T-helper 1 cell treated with Interleukin-12 subunit alpha and Interleukin-12 subunit beta and Interleukin-4 antibody, amounts not matched to agents 30 μg/mL and 1 μg/mL, for 36 hours (primary cell): ENCODE measurements around the gene IRF7.

ENCODE experiments used
- H3K27ac Mint-ChIP-seq: one replicate; pipeline ENCODE4 v1.8.0; 2021; ENCODE audit warnings: mild to moderate bottlenecking, mixed read lengths
- H3K27me3 Mint-ChIP-seq: one replicate; pipeline ENCODE4 v1.8.0; 2021; ENCODE audit warnings: low read depth, mixed read lengths
- H3K36me3 Mint-ChIP-seq: one replicate; pipeline ENCODE4 v1.8.0; 2021; ENCODE audit warnings: low read depth, mixed read lengths
- H3K4me1 Mint-ChIP-seq: one replicate; pipeline ENCODE4 v1.8.0; 2021; ENCODE audit warnings: low read depth, mixed read lengths
- H3K4me3 Mint-ChIP-seq: one replicate; pipeline ENCODE4 v1.8.0; 2021; ENCODE audit warnings: mild to moderate bottlenecking, moderate library complexity, mixed read lengths
- H3K9me3 Mint-ChIP-seq: one replicate; pipeline ENCODE4 v1.8.0; 2021; ENCODE audit warnings: mixed read lengths

Gene IRF7

DNA sequence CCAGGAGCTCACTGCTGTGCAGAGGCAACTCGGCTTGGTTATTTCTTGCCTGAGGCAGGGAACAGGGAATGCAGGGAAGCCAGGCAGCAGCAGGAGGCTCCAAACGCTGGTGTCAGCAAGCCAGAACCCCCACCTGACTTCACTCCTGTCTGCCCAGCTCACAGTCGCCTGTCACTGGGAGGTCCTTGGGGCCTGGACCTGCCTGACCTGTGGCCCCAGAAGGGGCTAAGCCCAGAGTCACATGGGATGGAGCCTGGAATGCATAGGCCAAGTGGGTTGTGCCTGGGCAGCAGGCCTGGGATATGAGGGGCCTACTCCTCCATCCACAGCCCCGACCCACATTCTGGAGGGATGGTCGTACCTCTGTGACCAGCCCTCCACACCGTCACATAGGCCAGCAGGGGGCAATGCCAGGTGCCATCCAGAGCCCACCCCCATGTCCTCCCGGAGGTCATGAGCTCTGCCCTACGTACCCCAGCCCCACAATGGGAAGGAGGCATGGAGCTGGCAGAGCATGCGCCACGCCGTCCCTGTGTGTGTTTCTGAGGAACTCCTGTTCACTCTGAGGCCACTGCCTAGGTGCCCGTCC is 49.7 kb downstream of the IRF7 start:
- peaks cover 13% of the 10 kb centered on the region for H3K4me1 Mint-ChIP-seq
- H3K4me3 Mint-ChIP-seq = no peak overlapping the region
- H3K36me3 Mint-ChIP-seq = no peaks in the 10 kb centered on the region
- no peaks in the 10 kb centered on the region for H3K9me3 Mint-ChIP-seq
- no peak overlapping the region for H3K27ac Mint-ChIP-seq
- H3K27me3 Mint-ChIP-seq = no peaks in the 10 kb centered on the region

DNA sequence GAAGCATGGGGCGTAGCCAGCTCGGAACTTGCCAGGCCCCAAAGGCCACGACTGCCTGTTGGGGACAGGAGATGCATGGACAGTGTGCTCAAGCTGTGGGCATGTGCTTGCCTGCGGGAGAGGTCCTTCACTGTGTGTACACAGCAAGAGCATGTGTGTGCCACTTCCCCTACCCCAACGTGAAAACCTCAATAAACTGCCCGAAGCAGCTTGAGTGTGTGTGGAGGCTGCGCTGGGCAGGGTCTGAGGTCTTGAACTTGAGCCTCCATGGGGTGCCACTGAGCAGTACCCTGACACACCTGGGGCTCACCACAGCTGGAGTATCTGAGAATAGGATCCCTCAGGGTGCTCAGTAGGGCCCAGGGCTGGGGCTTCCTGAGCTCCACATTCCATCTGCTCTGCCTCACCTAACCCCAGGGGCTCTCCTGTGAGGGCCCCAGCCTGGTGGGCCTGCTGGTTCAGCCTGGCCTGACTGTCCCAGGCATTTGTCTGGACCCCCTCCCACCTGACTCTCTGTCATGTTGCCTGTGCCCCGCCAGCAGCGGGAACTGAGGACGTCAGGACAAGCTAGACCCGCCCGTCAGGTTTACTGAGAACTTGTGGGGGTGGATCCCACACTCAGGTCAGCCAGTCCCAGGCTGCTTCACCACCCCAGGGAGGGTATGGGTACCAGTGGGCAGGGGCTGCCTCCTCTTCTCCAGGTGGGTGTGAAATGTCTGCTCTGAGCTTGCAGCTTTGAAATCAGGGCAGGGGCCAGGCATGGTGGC is 51.8 kb downstream of the IRF7 start:
- Mint-ChIP-seq H3K36me3 (no peaks in the 10 kb centered on the region), H3K27me3 (peaks cover under 1% of the 10 kb centered on the region), H3K27ac (no peak overlapping the region), H3K4me1 (peaks cover 18% of the 10 kb centered on the region), H3K9me3 (no peaks in the 10 kb centered on the region), H3K4me3 (no peak overlapping the region)

DNA sequence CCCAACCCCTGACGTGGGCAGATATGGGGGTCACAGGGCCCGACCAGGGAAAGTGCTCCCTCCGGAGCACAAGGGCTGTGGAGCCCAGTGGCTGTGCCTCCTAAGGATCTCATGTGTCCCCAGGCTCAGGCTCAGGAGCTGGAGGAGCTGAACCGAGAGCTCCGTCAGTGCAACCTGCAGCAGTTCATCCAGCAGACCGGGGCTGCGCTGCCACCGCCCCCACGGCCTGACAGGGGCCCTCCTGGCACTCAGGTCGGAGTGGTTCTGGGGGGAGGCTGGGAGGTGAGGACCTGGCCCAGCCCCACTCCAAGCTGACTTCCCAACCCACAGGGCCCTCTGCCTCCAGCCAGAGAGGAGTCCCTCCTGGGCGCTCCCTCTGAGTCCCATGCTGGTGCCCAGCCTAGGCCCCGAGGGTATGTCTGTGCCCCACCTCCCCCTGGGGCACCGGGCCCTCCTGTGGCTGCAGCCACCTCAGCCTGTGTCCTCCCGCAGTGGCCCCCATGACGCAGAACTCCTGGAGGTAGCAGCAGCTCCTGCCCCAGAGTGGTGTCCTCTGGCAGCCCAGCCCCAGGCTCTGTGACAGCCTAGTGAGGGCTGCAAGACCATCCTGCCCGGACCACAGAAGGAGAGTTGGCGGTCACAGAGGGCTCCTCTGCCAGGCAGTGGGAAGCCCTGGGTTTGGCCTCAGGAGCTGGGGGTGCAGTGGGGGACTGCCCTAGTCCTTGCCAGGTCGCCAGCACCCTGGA is 52.5 kb downstream of the IRF7 start:
- Mint-ChIP-seq H3K27me3 (peaks cover 4% of the 10 kb centered on the region), H3K36me3 (no peaks in the 10 kb centered on the region), H3K4me1 (peaks cover 18% of the 10 kb centered on the region), H3K4me3 (no peak overlapping the region), H3K27ac (no peak overlapping the region), H3K9me3 (no peaks in the 10 kb centered on the region)
